ENCODE data around the gene ANXA6. TPM values are rescaled to one million over a fixed set of nuclear protein-coding genes. Genes with fewer than 3 reads are reported as not detected.

The ANXA6 gene
- total and polyA plus RNA-seq, 2 of the 4 experiments (the other 2 are of a cell fraction), result 355 to 610 TPM

DNA sequence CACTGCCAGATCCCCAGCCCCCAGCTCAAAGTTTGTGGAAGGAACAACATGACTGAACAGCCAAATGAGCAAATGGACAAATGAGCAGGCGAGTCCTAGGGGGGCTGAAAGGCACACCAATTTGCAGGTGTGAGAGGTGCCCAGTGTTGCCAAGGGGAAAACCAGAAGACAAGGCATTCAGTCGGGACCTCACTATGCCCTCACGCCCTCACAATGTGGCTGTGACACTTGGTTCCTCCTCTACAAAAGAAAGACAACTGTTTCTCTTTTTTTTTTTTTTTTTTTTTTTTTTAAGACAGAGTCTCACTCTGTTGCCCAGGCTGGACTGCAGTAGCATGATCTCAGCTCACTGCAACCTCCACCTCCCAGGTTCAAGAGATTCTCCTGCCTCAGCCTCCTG lies 104.7 kb downstream of the ANXA6 start:
- H3K4me1 ChIP-seq (ENCODE audit: control insufficient read depth, insufficient read depth, low read length), result peaks cover 6% of the 10 kb centered on the region; the same call in 1 of the 2 replicates
- H3K36me3 ChIP-seq (ENCODE audit: control insufficient read depth, insufficient read depth, low read length), result peaks cover 48% of the 10 kb centered on the region
- H3K4me2 ChIP-seq (ENCODE audit: low read depth, low read length), result no peak overlapping the region
- no peak overlapping the region for H2AK9ac ChIP-seq (replicated peaks; ENCODE audit: low read depth, low read length, poor library complexity)
- no peak overlapping the region for H2BK5ac ChIP-seq (ENCODE audit: low read depth, low read length, poor library complexity, severe bottlenecking)
- H2AK5ac ChIP-seq (ENCODE audit: low read depth, low read length), result no peak overlapping the region
- intact Hi-C loops (cut with micrococcal nuclease), result no loop called here
- dilution Hi-C loops (cut with HindIII; ENCODE audit: low sequenced_read_pairs, unreplicated experiment), result no loop called here
- H3K23ac ChIP-seq (ENCODE audit: low read depth, low read length), result no peak overlapping the region
- peaks cover 3% of the 10 kb centered on the region for H3K9me1 ChIP-seq (ENCODE audit: insufficient read depth, low read length)
- H3K56ac ChIP-seq (ENCODE audit: extremely low read depth, insufficient read depth, low read length), result no peak overlapping the region
- no peaks in the 10 kb centered on the region for H3K9me3 ChIP-seq (ENCODE audit: control insufficient read depth, insufficient read depth, low read length)
- no peak overlapping the region for H2BK15ac ChIP-seq (ENCODE audit: low read depth, low read length)
- no peak overlapping the region for H4K8ac ChIP-seq (ENCODE audit: low read depth in 2 of 2, low read length in 2 of 2)
- no peak overlapping the region for H3K9ac ChIP-seq (ENCODE audit: low read depth, low read length)
- H3K14ac ChIP-seq (replicated peaks; ENCODE audit: low read depth, low read length), result no peak overlapping the region
- H3K18ac ChIP-seq (ENCODE audit: low read depth, low read length), result no peak overlapping the region
- in situ Hi-C loops (cut with MboI; ENCODE audit: low sequenced_read_pairs), result loop anchor here (5.0 kb wide), 1 partner anchor 64 kb away; no protein-coding TSS in a partner anchor
- no peak for DNase-seq
- no peak overlapping the region for H3K4ac ChIP-seq (ENCODE audit: low read depth, low read length)
- no peak for ATAC-seq (ENCODE audit: low read depth)
- H3K27me3 ChIP-seq (ENCODE audit: control insufficient read depth, insufficient read depth, low read length), result no peaks in the 10 kb centered on the region
- no CpG with 5 or more reads among the region's 3 CpGs for WGBS, 2 experiments (ENCODE audit: extremely low coverage in 2 of 2, insufficient read length in 1 of 2)
- H2BK120ac ChIP-seq (ENCODE audit: low read depth, low read length), result no peak overlapping the region
- no peak overlapping the region for H2AFZ ChIP-seq (replicated peaks; ENCODE audit: low read length, poor library complexity)
- TF ChIP-seq, protein P1, sequence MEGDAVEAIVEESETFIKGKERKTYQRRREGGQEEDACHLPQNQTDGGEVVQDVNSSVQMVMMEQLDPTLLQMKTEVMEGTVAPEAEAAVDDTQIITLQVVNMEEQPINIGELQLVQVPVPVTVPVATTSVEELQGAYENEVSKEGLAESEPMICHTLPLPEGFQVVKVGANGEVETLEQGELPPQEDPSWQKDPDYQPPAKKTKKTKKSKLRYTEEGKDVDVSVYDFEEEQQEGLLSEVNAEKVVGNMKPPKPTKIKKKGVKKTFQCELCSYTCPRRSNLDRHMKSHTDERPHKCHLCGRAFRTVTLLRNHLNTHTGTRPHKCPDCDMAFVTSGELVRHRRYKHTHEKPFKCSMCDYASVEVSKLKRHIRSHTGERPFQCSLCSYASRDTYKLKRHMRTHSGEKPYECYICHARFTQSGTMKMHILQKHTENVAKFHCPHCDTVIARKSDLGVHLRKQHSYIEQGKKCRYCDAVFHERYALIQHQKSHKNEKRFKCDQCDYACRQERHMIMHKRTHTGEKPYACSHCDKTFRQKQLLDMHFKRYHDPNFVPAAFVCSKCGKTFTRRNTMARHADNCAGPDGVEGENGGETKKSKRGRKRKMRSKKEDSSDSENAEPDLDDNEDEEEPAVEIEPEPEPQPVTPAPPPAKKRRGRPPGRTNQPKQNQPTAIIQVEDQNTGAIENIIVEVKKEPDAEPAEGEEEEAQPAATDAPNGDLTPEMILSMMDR (conservative IDR thresholded peaks at IDR 0.05; ENCODE audit: low read depth, low read length), result no peak
- no peak for TF ChIP-seq RFX5 (IDR thresholded peaks at IDR 0.05; ENCODE audit: low read depth, low read length)
- TF ChIP-seq, protein P2, sequence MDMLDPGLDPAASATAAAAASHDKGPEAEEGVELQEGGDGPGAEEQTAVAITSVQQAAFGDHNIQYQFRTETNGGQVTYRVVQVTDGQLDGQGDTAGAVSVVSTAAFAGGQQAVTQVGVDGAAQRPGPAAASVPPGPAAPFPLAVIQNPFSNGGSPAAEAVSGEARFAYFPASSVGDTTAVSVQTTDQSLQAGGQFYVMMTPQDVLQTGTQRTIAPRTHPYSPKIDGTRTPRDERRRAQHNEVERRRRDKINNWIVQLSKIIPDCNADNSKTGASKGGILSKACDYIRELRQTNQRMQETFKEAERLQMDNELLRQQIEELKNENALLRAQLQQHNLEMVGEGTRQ (IDR thresholded peaks at IDR 0.05; ENCODE audit: low read depth, low read length), result no peak
- BruUV-seq (replicated peaks), result no TSS peak
- no peak overlapping the region for H4K91ac ChIP-seq (ENCODE audit: insufficient read depth, low read depth, low read length)
- H4K20me1 ChIP-seq (ENCODE audit: insufficient read depth, low read length), result peaks cover 10% of the 10 kb centered on the region
- H4K5ac ChIP-seq (ENCODE audit: low read depth, low read length), result no peak overlapping the region
- no peak overlapping the region for H2BK20ac ChIP-seq (ENCODE audit: low read depth, low read length)
- ChIA-PET CTCF (interaction anchor here (0.6 to 4.0 kb wide), 5 partner anchors 8 to 112 kb away, joined by 3 to 61 read pairs (median 4); no protein-coding TSS in a partner anchor), POLR2A (ENCODE audit: unreplicated experiment) (no interaction called here)
- no peak overlapping the region for H3K4me3 ChIP-seq (ENCODE audit: insufficient read depth, low read depth, low read length)
- H3K79me1 ChIP-seq (ENCODE audit: low read depth in 1 of 2, low read length in 2 of 2), result peaks cover 5 to 47% of the 10 kb centered on the region in 2 experiments; a peak in 3 of 4 replicates
- no peak overlapping the region for H3K27ac ChIP-seq (ENCODE audit: insufficient read depth, low read length)

Measured in IMR-90 (cell line).